A549 treated with AZD9567 at 1 μM for 4 hours (cell line): ENCODE measurements around the gene ACTR5. TPM values are rescaled to one million over a fixed set of nuclear protein-coding genes. Genes with fewer than 3 reads are reported as not detected.

Experiments used
- total RNA-seq: library from RNA; stranded (reverse); fragments of 200-300 nt; extraction: Qiagen RNA extraction; gene quantifications from 5 replicates; pipeline ENCODE4 v1.2.3, GENCODE V29; 2022; ENCODE audit not compliant: insufficient read depth

Gene ACTR5
- total RNA-seq, result 8.2 to 10.5 TPM (median 10.0 TPM) in 5 replicates

GRCh38 chr20:38748097-38748860 lies at the start of gene ACTR5:
TSS of gene ACTR5 (plus strand) at chr20:38748460. CDS start at chr20:38748479, 19 bp downstream.

GRCh38 chr20:38723848-38724625 lies 24.2 kb upstream of the ACTR5 start, which contains the start of gene SLC32A1:
TSS of gene SLC32A1 (plus strand) at chr20:38724486. CDS start at chr20:38724725, 239 bp downstream.

GRCh38 chr20:38805502-38805957 lies 57.3 kb downstream of the ACTR5 start, which contains the start of gene PPP1R16B:
TSS of gene PPP1R16B (plus strand) at chr20:38805697. CDS start at chr20:38835926, 30,229 bp downstream.

Other genes starting within 250 kb of the ACTR5 start
- gene ADIG, start 167.3 kb upstream of the ACTR5 start, total RNA-seq, result not detected in 5 replicates
- gene ARHGAP40, start 146.7 kb upstream of the ACTR5 start, total RNA-seq, result 0.05 to 0.12 TPM (median 0.08 TPM) in 4 of 5 replicates, not detected in the other
- not detected in 5 replicates for gene SLC32A1, start 24.0 kb upstream of the ACTR5 start, total RNA-seq
- gene PPP1R16B, start 57.2 kb downstream of the ACTR5 start, total RNA-seq, result 0.12 to 0.41 TPM (median 0.14 TPM) in 5 replicates
- gene FAM83D, start 178.0 kb downstream of the ACTR5 start, total RNA-seq, result 60.5 to 77.1 TPM (median 70.7 TPM) in 5 replicates
- 6.4 to 8.0 TPM (median 7.6 TPM) in 5 replicates for gene DHX35, start 213.9 kb downstream of the ACTR5 start, total RNA-seq